ENCODE measurements around the gene GALNT7.
"Not testable (repeated sequence)": the region's sequence is repeated elsewhere in the genome, so short reads cannot be mapped to it uniquely, and the experiment has no call there.

GALNT7 gene

DNA sequence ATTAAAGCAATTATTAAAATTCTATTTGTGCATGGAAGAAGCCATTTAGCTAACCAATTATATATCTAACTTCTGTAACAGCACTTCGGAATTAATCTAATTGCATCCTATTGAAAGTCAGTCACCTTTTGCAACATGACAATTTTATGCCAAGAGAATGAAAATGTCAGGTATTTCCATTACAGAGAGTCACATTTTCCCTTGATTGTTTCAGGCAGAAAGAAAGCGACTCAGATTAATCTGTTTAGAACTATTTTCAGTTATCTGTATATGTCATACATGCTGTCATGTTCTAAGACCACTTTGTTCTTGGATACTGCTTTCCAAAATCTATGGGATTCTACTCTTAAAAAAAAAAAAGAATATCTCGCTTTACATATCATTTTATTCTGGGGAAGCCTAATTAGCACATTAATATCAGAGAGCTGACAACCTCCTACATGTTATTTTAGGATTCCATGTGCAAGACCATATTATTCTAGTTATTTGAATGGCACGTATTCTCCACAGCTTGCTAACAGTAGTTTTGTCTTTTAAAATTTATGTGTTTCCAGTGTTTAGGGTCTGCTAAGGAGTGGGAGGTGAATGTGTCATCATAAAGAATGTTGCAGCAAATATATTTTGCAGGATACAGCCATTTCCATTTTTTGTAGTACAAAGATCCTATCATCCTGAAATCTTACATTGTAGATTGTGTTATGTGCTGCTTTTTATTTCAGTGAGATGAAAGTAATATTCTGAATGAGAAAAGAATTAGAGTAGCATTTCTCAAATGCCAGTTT is 31.7 kb downstream of the GALNT7 start:
- DNase-seq = no peak

GRCh38 chr4:173202395-173202794 is 33.8 kb downstream of the GALNT7 start:
- DNase-seq = no peak

GRCh38 chr4:173205656-173206055 is 37.0 kb downstream of the GALNT7 start:
- no peak for DNase-seq

DNA sequence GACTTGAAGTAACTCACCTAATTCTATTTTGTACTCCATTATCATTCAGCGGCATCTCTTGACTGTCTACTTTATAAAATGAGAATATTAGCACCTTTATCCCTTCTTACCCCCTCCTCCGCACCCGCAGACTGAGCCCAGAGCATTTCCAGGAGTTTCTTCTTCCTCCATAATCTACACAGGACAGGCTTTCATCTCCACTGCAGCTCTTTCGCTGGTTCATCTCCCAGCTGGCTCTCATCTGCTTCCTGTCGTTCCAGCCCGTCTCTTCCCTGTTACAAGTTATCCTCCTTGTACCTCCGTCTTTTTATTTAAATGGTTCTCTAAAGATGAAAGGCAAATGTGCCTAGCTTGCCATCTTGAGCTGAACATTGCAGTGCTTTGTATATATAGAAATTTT is 39.8 kb downstream of the GALNT7 start:
- no peak for DNase-seq

DNA sequence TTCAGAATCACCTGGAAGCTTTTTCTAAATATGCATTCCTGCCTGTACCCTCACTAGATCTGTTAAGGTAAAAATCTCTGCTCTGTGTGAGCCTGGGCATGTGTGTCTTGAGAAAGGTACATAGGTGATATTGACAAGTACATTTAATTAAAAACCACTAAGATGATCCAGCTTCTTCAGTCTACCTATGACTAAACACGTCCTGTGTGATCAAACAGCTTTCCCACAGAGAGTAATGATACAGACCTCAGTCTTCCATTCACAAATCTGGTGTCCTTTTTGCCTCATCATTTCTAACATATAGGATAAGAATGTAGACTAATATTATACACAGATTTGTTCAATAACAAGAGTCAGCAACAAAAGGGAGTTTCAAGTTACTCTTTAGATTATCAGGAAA is 42.6 kb downstream of the GALNT7 start:
- DNase-seq = no peak

DNA sequence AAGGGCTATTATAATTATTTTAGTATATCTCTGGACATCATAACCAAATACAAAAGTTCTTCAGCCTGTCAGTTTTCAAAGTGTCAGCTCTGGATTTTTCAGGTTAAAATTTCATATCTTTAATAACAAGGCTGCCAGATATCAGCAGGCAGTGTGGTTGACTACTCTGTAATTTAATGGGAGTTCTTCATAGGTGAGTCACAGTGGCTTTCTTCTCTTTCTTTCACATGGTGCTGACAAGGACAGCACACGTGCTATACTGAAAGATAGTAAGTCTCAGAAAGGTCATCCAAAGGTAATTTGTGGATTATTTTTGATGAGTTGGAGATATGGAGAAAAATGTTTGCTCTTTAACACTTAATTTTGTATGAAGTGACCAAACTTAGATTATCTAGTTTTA is 43.2 kb downstream of the GALNT7 start:
- DNase-seq = no peak

DNA sequence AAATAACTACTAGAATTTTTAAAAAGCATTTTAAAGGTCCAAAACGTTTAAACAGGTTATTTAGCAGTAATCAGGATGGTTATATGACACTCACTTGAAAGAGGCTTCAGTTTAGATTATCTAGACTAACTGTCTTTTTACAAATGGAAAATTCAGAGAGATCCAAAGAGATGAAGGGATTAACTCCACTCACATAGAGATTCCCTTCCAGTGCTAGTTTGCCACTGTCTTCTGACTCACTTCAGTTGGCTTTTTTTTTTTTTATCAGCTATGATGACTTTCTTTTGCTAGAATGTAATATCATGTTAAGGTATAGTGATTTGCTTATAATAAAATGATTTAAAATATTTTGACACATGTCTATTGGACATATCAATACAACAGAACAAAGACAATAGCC is 43.8 kb downstream of the GALNT7 start:
- no peak for DNase-seq

DNA sequence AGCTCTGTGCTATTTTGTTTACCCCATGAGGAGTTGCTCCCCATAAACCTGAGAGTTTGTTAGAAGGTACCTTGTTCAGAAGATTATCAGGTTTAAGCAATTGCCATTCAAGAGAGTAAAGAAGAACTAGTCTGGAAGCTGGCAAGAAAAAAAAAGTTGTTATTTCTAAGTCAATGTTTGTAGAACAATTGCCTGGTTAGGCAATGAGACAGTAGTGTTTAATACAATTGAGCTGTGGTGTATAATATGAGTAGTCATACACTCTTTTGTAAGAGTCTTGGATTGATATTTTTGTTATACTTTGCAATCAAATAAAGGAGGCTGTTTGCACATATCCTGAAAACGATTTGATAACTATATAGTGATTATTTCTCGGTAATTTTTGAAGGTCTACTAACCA is 44.7 kb downstream of the GALNT7 start:
- no peak for DNase-seq

GRCh38 chr4:173214231-173214630 is 45.6 kb downstream of the GALNT7 start:
- DNase-seq = no peak

GRCh38 chr4:173214661-173215060 is 46.0 kb downstream of the GALNT7 start:
- DNase-seq = no peak

DNA sequence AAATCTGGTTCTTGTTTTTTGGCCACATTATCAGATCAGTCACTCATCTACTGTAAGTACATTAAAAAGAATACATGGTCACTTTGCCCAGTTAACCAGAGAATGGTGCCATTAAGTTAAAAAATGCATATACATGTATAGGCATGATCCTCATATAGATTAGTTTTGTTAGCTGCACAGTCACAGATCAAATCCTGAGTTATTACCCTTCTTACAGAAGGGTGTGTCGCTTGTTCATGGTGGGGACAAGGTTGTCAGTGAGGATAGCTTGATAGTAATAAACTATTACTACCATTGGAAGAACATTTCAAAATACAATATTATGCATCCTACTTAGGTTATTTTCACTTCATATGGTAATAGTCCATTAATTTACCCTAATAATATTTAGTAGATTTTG is 48.5 kb downstream of the GALNT7 start:
- no peak for DNase-seq

GRCh38 chr4:173217727-173218126 is 49.1 kb downstream of the GALNT7 start:
- no peak for DNase-seq

GRCh38 chr4:173218411-173219125 is 50.0 kb downstream of the GALNT7 start:
- DNase-seq = no peak

DNA sequence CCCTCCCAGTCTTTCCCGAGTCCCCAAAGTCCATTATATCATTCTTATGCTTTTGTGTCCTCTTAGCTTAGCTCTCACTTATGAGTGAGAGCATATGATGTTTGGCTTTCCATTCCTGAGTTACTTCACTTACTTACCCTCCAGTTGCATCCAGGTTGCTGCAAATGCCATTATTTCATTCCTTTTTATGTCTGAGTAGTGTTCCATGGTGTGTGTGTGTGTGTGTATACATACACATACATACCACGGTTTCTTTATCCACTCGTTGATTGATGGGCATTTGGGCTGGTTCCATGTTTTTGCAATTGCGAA is 50.5 kb downstream of the GALNT7 start:
- DNase-seq = not testable (repeated sequence)

- DNase-seq = no peak
These were observed 55.1 kb downstream of the GALNT7 start for GRCh38 chr4:173223743-173224142.

DNA sequence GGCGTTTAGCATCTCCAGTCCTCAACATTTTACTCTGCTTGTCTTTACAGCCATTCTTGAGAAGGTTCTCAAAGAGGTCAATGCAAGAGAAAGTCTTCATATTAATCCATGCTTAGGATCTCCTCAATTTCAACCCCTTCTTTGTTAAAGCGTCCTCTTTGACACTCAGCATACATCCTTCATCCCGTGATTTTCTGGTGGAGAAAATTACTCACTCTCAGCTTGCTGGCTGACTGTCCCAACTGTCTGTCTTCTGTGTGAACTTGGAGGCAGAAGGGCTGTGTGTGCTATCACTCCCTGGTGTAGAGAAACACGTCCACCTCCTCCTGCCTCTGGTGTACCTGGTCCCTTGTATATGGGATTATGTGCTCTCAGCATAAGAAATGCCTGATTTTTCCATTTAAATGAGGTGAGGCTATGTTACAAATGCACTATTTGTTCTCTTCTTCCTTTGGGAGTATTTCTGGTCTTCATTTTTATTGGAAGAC is 57.8 kb downstream of the GALNT7 start:
- no peak for DNase-seq

GRCh38 chr4:173227756-173228155 is 59.1 kb downstream of the GALNT7 start:
- no peak for DNase-seq

DNA sequence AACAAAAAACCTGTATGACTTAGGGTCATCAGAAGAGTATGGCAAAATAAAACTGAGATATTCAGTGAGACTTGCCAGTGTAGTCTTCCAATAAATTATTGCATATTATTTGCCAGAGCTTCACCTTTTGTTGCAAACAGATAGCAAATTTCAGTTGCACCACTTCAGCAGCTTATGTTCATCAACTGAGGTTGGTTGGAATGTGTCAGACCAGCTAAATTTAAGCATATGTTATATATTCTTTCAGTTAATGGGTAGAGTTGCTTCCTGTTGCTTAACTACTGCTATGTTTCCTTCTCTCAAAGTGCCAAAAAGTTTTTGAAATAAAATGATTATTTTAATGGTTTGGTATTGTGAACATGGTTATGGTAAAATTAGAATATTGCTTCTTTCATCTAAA is 61.5 kb downstream of the GALNT7 start:
- DNase-seq = no peak

DNA sequence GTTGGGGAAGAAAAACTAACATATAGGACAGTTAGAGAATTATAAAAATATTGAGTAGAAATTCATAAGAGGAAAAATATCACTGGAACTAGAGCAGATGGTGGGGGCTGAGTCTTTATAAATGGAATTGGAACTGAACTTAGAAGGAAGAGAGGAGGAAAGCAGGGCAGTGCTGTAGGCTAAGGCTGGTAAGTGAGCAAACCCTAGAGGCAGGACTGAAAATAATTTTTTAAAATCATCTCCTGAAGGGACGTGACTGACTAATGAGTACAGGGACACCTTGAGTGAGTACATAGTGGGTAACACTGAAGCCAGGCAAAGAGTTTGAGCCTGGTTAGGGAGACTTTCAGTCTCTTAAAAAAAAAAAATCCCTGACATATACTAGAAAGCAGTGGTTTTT is 63.3 kb downstream of the GALNT7 start:
- no peak for DNase-seq

- no peak for DNase-seq
These were observed 65.2 kb downstream of the GALNT7 start for GRCh38 chr4:173233857-173234256.

DNA sequence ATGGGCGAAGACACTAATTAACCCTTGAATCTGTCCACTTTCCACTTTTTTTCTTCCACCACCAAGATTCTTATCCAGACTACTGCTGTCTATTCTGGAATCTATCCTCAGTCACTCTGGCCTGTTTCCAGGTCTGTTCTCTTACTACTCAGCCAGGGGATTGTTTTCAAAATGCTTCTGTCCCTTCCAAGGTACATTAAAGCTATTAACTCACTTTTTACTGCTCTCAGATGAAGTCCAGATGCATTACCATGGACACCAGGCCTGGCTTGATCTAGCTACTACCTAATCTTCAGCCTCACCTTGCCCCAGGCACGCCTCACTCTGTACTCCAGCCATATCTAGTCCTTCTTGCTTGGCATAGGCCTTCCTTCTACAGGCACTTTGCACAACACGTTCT is 66.4 kb downstream of the GALNT7 start:
- no peak for DNase-seq

- no peak for DNase-seq
These were observed 67.7 kb downstream of the GALNT7 start for GRCh38 chr4:173236301-173236700.

DNA sequence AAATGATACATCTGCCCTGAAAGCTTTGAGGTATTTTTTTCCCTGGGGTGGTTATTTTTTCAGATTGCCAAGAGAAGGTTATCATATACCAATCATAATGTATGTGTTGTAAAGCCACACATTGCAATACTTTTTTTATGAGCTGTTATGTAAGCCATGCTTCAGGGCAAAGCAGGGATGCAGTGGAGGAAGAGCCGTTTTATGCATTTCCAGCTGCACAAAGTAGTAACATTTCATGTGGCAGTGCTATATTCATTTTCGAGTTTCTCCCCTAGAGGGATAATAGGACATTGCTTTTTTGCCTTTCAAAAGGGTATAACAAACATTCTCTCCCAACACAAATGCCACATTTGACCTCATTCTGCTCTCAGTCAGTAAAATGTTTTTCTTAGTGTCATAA is 68.5 kb downstream of the GALNT7 start:
- DNase-seq = no peak

DNA sequence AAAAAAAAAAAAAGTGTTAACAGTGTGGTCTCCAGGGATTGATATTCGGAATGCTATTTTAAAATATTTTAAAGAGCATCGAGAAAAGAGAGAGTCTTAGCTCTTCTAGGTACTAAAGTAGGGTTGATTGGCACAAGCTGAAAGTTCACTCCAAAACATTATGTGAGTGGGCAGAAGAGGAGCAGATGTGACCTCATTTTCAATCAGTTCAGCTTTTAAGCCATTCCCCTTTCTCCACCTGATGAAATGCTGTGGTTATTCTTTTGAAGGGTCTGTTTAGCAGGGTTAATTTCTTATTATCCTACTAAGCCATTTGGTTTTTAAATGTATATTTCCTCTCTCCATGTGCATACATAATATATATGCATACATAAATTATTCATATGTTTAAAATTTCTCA is 69.2 kb downstream of the GALNT7 start:
- no peak for DNase-seq

GRCh38 chr4:173240696-173241095 is 72.1 kb downstream of the GALNT7 start:
- no peak for DNase-seq

Measured in SIG-M5 (cell line).